ENCODE measurements around the gene GUCY2C.

DNA sequence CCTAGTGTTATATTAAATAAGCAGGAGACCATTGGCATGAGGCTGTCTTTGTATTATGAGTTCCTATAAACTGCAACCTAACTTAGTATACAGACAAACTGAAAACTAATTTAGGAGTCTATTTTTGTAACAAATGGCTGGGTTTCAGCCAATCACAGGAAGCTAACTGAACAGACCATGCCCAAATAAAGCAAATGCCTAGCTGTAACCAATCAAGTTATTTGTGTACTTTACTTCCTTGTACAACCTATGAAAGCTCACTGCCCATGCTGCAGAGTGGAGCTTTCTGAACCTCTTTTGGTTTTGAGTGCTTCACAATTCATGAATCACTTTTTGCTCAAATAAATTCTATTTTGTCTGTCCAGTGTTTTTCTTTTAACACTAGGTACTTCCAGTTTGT lies 41.6 kb downstream of the GUCY2C start:
- TF ChIP-seq POLR2AphosphoS5 (IDR thresholded peaks at IDR 0.05), result no peak
- no peak for TF ChIP-seq CTCF (IDR thresholded peaks at IDR 0.05)
- no peak for TF ChIP-seq POLR2A (IDR thresholded peaks at IDR 0.05)

Measured in suprapubic skin (tissue), 4 donors.